Measurements from ENCODE around the gene FREM3.
"Not testable (repeated sequence)": the region's sequence is repeated elsewhere in the genome, so short reads cannot be mapped to it uniquely, and the experiment has no call there.

The FREM3 gene

DNA sequence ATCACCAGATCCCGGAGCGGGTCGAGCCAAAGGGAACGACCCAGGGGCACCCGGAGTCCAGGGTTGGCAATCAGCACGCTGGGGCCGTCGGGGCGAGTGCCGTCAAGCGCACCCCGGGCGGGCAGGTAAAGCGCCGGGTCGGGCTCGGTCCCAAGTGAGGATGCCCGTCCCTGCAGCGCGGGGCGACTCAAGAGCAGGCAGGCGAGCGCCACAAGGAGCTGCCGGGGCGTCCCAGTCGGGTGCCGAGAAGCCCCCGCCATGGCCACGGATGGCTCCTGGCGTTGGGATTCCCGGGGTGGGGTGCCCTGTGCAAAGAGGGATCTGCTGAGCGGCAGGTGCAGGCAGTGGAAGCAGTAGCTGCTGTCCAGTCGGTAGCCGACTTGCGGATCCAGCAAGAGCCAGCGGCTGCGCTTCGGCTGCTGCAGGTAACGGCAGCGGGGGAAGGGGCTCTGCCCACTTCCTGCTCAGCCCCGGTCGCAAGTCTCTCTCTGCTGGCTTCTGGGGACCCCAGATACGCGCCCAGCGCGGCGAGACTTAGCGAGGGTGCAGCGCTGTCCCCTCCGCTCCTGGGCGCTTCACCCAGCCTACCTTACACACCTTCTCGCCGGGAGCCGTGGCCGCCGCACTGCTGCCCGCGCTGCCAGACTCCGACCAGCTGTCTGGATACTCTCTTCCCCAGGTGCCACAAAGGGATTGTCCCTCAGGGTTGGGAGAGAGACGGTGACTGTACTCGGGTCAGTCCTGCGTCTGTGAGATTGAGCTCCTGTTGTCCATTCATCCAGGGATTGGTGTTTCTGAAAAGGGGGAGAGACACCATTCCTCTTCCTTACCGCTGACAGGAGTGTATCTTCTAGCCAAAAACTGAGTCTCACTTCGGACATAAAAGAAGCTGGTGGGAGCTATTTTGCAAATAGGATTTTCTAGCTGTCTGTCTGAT, at the start of gene FREM3:
Gene FREM3 (minus strand): TSS at position 260 of the 937 bp plus-strand sequence. CDS start 0 bp downstream, at position 260.
- peak in 4 of 42 donors; percentile 5 to 47 (median 12) for DNase-seq
- intact Hi-C loops (cut with DNase I), result no loop called here

DNA sequence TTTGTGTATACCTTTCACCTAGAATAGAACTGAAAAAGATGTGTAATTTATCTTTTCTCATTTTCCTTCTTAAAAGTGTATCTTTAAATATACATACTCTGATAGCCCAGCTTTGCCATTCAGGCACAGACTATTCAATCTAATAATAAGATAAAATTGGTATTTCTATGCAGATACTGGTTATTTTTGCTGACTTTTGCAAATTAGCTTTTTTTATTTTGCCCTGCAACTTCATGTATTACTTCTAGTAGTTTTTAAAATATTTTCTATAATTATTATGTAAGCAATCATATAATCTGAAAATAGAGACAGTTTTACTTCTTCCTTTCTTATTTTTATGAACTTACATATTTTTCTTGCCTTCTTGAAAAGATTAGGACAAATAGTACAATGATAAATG, 45.4 kb upstream of the FREM3 start:
- DNase-seq, result no peak
- intact Hi-C loops (cut with DNase I), result no loop called here

- no peak for DNase-seq
- intact Hi-C loops (cut with DNase I), result no loop called here
These were observed 43.1 kb upstream of the FREM3 start for GRCh38 chr4:143743591-143743990.

GRCh38 chr4:143742834-143743233, 42.4 kb upstream of the FREM3 start:
- intact Hi-C loops (cut with DNase I), result no loop called here

GRCh38 chr4:143736861-143737260, 36.4 kb upstream of the FREM3 start:
- no peak for DNase-seq
- intact Hi-C loops (cut with DNase I), result no loop called here

More at GRCh38 chr4:143742834-143743233, 42.4 kb upstream of the FREM3 start:
- DNase-seq, result no peak

GRCh38 chr4:143736061-143736460, 35.6 kb upstream of the FREM3 start:
- intact Hi-C loops (cut with DNase I); DNase-seq: not testable (repeated sequence)

GRCh38 chr4:143728166-143728565, 27.7 kb upstream of the FREM3 start:
- intact Hi-C loops (cut with DNase I), result no loop called here
- no peak for DNase-seq

GRCh38 chr4:143726714-143727113, 26.2 kb upstream of the FREM3 start:
- DNase-seq, result no peak
- intact Hi-C loops (cut with DNase I), result no loop called here

DNA sequence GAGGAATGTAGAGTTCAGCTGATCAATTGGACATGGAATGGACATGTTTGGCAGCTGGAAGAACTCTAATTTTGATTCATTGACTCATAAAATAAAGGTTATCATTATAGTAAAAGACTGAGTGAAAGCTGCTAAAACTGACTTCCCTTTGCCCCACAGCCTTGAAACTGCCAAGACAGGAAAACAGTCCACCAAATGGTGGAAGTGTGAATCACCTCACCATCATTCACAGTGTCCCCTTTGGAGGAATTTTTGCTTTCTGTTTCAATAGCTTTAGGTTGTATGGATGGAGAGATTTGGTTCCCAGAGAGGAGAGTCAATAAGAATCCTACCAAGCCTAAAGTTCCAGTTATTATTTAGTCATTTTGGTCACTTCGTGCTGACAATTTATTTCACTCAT, 20.8 kb upstream of the FREM3 start:
- DNase-seq, result no peak
- intact Hi-C loops (cut with DNase I), result no loop called here

GRCh38 chr4:143718748-143719147, 18.3 kb upstream of the FREM3 start:
- intact Hi-C loops (cut with DNase I); DNase-seq: not testable (repeated sequence)

DNA sequence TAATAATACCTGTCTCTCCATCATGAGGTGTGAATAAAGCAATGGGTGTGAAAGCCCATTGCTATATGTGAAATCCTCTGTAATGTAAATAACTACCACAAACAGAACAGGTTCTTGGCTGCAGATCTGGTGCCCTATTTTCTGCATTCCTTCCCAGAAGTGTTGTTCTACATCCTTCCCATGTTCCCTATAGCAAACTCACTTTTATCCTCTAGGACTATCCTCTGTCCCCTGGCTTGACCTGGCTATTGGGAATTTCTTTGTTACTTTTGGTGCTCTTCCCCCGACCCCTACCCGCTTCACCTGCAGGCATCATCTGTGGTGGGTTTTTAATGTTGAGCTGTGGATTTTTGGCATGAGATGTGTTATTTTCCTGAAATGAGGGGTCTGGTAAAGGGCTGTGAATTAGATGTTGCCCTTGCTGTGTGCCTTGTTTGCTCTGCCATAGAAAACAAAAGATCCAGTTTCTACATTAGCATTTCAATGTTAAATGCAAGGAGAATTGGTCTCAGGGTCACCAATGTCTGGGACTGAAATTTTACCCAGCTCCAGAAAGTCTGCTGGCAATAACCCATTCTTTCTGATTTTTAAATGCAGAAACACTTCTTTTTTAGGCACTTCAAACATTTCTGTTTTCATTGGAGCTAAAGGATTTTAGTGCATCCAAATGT, 13.6 kb upstream of the FREM3 start:
- no peak for DNase-seq
- intact Hi-C loops (cut with DNase I), result no loop called here

DNA sequence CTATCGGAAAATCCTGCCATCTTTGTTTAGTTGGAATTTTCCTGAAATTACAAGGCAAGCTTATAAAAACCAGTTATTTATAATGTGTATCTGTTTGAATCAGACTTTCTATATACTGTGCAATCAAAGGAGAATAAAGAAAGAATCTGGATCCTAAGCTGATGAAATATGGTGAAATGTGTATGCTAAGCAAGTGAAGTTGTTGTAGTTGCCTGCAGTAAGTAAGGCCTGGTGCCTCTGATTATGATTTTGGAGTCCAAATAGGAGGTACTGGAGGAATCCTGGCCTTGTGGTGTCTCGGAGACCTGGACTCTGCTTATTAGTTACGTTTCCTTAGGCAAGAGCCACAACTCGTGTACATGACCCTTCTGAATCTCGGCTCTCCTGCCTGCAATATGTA, 13.1 kb upstream of the FREM3 start:
- intact Hi-C loops (cut with DNase I), result no loop called here
- DNase-seq, result no peak

DNA sequence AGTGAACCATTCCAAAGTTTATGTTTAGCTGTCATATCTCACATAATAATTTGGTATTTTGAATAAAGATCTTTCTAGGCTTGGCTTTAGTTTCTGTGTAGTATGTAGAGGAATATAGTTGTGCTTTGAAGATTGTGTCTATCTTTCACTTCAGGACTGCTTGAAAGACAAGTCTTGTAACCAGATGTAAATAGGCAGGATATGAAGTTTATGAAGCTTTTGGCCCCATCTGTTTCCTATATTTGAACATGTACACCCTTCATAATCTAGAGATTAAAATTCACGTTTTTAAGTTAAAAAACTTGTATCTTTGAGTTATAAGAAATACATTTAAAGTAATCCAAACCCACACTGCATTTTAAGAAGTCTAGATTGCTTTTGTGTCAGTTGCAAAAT, 11.7 kb upstream of the FREM3 start:
- no peak for DNase-seq
- intact Hi-C loops (cut with DNase I), result no loop called here

- intact Hi-C loops (cut with DNase I), result no loop called here
- no peak for DNase-seq
These were observed 11.2 kb upstream of the FREM3 start for GRCh38 chr4:143711543-143712154.

DNA sequence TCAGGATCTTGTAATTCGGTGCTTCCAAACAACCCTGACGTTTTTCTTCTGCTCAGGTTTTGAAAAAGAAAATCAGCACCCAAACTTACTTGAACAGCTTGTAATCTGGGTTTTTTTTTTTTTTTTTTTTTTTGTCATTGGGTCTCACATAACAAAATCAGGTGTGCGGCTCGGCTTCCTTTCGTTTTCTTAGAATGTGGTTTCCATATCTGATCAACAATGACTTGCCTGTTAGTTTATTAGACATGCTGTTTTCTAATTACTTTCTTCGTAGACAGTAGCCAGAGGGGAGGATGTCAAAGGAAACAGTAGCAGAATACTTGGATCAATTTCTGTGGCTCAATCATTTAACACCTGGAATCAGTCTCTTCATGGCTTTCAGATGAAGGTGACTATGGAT, 890 bp upstream of the FREM3 start:
- intact Hi-C loops (cut with DNase I), result no loop called here
- no peak for DNase-seq

DNA sequence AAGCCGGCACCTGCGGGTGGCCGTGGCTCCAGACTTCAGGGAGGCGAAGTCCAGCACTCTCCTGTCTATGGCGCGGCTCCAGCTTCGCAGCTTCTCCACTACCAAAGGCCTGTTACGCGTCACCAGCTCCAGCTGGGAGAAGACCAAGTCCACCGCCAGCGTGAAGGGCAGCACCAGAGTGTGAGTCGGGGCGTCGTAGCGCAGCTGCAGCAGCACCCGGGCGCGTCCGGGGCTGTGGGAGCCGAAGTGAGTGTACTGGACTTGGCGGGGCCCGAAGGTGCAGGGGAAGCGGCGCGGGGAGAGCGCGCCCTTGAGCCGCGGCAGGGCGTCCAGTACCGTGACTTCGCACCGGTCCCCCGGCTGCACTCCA, 444 bp downstream of the FREM3 start:
- intact Hi-C loops (cut with DNase I), result no loop called here
- DNase-seq, result peak in 1 of 42 donors; percentile 11

DNA sequence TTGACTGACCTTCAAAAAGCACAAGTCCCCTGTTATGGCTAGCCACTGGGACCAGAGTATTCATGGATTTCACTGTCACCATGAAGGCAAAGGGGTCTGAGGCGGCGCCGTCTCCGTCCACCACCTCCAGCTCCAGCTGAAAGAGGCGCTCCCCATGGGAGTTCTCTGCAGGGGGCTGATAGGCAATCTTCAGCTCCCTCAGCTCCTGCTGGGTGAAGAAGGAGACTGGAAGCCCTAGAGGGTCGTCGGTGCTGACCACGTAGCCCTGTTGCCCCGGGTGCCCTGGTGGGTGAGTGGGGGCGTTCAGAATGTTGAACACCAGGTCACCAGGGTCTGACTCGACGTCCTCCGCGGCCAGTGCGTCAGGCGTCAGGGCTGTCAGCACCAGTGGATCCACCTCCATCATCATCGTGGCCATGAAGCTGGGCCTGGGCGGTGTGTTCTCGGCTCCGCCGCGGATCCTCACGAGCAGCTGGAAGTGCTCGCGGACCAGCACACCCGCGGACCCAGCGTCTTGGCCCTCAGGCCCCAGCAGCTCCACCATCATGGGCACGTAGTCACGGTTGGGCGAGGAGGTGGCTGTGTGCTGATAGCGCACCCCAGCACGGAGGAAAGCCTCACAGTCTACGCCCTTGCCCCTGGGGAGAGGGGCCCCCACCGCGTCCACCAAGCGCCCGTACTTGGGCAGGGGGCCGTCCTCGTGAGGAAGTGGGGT, 987 bp downstream of the FREM3 start:
- intact Hi-C loops (cut with DNase I), result no loop called here
- peak in 1 of 42 donors; percentile 2 for DNase-seq

GRCh38 chr4:143693856-143694255, 6.6 kb downstream of the FREM3 start:
- intact Hi-C loops (cut with DNase I), result no loop called here
- DNase-seq, result no peak

GRCh38 chr4:143692241-143692640, 8.2 kb downstream of the FREM3 start:
- intact Hi-C loops (cut with DNase I), result no loop called here

More at GRCh38 chr4:143692241-143692640, 8.2 kb downstream of the FREM3 start:
- no peak for DNase-seq

Measured in head of caudate nucleus (tissue), 42 donors.